Stimulated activated CD4-positive, alpha-beta T cell treated with anti-CD3 and anti-CD28 coated beads, Interleukin-15, amount 100 ng/mL, for 48 hours (primary cell): ENCODE data around the gene WEE2.

ENCODE experiments used
- DNase-seq, 2 donors: peaks; one replicate each; pipeline ENCODE4 v3.0.0-alpha.2; 2020; ENCODE audit warnings: low read depth in 2 of 2

The WEE2 gene

DNA sequence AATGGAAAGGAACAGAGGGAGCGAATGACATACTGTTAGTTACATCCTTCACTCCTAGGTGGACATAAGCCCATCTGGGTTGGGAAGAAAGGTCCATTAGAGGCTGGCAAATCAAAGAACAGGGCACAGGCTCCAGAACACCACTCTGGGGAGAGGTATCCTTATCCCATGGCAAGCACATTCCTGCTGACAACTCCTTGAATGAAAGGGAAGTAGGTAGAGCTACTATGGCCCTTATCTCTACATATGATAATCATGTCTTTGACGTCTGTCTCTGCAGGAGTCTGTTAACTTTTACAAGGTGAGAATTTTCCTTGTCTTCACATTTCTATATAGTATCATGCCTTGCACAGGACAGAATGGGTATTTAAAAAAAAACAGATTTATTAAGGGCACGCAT is 16.6 kb upstream of the WEE2 start:
- DNase-seq: no peak

GRCh38 chr7:141691961-141692360 is 16.2 kb upstream of the WEE2 start:
- no peak for DNase-seq

DNA sequence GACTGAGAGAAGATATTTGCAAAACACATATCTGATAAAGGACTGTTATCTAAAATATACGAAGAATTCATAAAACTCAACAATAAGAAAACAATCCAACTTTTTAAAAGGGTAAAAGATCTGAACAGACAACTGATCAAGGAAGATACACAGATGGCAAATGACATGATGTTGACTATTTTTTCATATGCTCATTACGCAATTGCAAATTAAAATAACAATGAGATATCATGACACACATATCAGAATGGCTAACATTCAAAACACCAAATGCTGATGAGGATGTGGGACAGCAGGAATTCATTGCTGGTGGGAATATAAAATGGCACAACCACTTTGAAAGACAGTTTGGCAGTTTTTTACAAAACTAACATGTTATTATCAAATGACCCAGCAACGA is 15.1 kb upstream of the WEE2 start:
- DNase-seq: no peak

- DNase-seq: no peak
These were observed 12.3 kb upstream of the WEE2 start for GRCh38 chr7:141695803-141696289.

GRCh38 chr7:141696348-141696747 is 11.8 kb upstream of the WEE2 start:
- DNase-seq: no peak

GRCh38 chr7:141697211-141697871 is 10.8 kb upstream of the WEE2 start:
- no peak for DNase-seq

- DNase-seq: no peak
These were observed 9.7 kb upstream of the WEE2 start for GRCh38 chr7:141698247-141699015.

DNA sequence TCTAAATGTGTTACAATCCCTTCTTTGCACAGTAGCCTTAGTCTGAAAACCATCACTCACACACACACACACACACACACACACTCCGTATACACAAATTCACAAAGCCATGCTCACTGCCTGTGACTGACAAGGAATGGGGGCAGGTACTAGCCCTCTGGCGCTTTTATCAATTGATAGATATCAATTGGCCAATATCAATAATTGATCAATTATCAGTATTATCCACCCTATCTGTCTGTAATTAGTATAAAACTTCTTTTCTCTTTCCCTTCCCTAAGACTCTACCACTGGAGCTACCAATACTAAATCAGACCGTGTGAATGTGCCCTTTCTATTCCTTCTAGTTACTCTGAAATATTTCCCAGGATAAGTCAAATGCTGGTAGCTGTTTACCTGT is 8.3 kb upstream of the WEE2 start:
- no peak for DNase-seq

- no peak for DNase-seq
These were observed 7.8 kb upstream of the WEE2 start for GRCh38 chr7:141700296-141700847.

DNA sequence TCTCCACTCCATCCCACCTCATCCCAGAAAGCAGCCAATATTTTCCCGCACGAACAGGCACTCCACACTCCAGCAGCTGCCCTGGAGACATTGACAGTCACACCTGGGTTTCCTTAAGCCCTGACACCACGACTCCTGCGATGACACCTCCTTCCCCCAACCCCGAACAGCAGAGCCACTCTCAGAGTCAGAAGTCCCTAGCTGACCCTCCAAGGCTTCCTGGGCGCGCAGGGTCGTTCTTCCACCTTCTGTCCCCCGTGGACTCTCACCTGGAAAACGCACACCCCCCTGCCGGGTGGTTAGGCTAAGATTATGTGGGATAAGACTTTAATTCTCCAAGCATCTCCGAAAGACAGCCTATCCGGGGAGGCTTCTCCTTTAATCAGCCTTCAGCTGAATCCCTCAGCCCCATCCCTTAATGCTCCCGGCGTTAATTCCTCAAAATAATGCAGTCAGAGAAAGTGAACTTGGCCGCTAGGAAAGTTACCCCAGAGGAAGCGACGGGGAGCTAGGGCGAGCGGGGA is 7.2 kb upstream of the WEE2 start:
- no peak for DNase-seq

- peak; percentile 38 to 45 for DNase-seq
These were observed 6.6 kb upstream of the WEE2 start for GRCh38 chr7:141701489-141702046.

- peak; percentile 4 to 30 for DNase-seq
These were observed 6.0 kb upstream of the WEE2 start, which contains the start of gene DENND11 for GRCh38 chr7:141702047-141702567. Gene DENND11, minus strand, starts transcription at chr7:141702166. Its CDS starts 13 bp downstream, at chr7:141702153.

DNA sequence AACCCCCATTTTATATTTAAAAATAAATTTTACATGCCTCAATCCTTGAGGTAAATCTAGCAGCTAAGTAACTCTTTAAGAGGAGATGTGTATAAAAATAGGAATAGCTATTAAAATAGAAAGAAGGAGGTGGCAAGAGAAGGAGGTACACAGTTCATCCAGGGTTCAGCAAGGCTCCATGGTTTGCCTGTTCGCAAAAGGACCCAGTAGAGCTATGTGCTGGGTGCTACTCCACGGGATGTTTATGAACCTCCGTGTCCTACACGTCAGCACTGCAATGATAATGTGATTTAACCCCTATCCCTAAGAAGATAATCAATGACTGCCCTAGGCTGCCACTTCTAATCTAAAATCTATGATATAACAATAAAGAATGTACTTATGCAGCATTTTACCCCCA is 5.3 kb upstream of the WEE2 start:
- no peak for DNase-seq

DNA sequence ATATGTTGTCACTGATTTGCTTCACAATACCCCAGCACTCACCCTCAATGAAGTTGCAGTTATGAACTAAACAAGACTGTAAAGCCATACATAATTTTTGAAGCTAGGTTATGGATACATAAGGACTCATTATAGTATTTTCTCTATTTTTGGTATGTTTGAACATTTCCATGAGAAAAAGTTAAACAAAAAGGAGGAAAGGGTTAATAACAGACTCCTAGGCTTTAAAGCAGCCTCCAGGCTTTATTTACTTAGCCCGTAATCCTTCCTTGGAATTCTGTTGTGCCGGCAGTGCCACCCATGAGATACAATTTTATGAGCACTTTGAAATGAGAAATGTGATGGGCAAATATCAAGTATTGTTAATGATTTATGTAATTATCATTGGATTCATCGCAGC is 4.0 kb upstream of the WEE2 start:
- DNase-seq: no peak

- DNase-seq: no peak
These were observed 3.4 kb upstream of the WEE2 start for GRCh38 chr7:141704741-141705140.

- DNase-seq: no peak
These were observed 1.7 kb upstream of the WEE2 start for GRCh38 chr7:141706239-141707064.

DNA sequence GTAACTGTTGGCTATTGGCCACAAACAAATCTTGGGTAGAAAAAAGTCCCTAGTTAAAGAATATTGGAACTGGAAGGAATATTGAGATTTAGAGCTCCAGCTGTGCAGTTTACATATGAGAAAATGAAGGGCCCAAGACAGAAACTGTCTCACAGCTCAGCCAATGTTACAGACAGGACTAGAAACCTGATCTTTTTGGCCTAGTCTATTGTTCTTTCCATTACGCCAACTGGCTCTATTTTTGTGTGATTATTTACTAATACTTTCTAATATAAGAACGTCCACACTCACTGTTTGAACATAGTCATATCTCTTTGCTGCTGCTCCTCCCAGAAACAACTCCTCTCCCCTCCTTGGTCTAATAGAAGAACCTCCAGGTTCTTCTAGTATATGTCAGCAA is 1.2 kb downstream of the WEE2 start:
- no peak for DNase-seq

GRCh38 chr7:141709749-141710148 is 1.6 kb downstream of the WEE2 start:
- DNase-seq: no peak

DNA sequence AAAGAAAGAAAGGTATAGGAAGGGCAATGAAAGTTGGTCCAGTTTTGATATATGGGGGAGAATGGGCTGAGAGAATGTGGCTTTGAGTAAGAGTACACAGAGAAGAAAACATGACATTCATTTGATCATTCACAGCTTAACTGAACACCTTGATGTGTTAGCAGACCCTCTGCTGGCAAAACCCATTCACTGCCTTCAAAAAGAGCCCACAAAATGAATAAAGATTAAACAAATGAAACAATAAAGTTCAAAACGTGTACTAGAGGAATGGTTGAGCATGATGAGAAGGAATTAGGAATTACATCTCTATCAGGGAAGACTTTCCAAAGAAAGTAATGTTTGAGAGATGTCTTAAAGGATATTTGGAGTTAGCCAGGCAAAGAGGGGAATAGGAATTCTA is 2.1 kb downstream of the WEE2 start:
- DNase-seq: no peak

DNA sequence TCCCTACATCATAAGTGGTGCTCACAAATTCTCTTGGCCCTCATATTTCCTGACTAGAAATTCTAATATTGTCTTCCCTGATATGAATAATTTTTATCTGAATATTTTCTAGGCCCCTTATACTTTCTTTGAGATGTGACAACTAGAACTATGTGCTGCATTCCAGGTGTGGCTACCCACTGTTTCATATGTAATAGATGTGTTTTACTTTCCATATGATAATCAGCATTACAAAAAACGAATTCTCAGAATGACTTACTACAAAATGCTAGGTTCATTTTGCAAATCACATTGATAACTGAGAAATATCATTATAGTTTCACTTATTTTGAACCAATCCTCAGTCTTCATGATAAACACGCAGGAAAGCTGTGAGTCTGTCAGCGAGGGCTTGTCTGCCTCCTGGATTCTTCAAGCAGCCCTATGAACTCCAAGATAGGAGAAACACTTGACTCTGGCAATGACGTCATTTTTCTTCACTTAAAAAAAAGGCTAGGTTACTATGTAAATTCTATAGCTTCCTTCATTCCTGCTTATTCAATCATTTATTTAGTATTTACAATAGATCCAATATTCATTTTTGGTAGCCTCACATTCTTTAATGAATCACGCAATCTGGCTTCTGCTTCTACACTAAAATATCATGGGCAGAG is 4.6 kb downstream of the WEE2 start:
- DNase-seq: no peak

DNA sequence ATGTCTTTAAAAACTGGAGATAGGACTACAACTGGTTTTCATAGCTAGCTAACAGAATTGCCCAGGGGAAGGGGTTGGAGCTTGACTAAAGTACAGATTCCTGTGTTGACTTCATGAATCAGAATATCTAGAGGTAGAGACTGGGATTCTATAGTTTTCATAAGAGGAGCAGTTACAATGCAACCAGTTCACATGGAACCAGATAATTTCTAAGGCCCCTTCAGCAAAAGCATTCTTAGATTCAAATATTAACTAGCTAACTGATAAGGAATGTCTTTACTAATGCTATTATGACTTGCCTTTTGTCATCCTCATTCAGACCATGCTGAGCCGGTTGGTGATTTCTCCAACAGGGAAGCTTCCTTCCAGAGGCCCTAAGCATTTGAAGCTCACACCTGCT is 5.7 kb downstream of the WEE2 start:
- DNase-seq: no peak
